ENCODE data around the gene METTL14.

The METTL14 gene

GRCh38 chr4:118734491-118735205, 49.5 kb downstream of the METTL14 start:
- DNase-seq, result no peak

GRCh38 chr4:118736900-118737299, 51.7 kb downstream of the METTL14 start:
- DNase-seq, result no peak

DNA sequence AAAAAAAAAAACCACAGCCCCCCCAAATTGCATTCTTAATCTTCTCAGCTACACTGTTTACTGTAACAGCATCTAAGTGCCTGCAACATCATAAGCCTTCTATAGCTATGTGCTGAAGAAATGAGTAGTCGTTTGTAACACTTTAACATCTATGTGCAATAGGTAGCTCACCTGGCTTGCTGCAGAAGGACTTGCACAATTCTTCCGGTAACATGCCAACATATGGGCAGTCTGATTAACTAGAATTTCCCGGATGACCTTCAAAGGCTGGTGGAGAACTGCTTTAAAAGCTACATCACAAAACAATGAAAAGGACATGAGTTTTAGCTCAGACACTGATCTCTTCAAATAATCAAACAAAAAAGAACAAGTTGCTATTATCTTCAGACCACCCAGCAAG, 52.9 kb downstream of the METTL14 start:
- DNase-seq, result no peak

DNA sequence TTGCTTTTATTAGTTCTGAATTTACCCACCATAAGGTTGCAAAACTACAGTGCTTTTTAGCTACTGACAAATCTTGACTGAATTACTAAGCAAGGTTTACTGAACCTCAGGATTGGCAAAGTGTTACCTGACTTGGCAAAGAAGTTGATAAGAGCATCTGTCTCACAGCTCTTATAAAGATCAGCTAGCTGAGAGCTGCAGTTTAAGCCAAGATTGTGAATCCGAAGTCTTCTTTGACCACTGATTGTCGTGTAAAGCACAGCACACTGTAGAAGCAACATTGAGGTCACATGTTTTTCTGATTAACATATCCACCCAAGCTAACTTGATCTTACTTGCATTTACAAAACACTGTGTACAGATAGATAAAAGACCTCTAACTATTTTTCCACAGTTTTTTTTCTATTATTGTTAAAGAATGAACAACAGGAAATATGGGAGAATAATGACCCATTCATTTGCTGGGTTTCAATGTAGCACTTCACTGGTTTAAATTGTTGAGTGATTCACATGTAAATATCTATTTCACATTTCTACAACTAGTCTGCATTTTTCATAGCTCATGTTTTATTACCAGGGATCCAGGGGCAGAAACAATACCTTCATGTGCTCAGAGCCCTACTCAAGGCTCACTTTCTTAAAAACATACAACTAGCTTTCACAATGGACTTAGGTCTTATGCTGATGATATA, 54.0 kb downstream of the METTL14 start:
- no peak for DNase-seq

DNA sequence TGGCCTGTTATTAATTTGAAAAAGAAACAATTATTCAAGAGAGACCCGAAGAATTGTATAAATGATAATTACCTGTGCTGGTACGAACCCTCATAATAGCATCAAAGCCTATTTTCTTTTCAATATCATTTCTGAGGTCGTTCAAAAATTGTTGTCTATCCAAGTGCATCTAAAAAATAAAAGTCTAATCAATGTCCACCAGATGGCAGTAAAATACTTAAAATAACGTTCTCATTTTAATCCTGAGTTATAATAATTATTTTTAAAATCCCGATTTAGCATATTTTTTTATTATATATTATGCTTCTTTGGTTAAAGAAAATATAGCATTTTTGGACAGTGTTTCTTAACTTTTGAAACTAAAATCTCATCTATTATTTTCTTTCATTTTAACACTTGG, 55.7 kb downstream of the METTL14 start:
- peak; percentile 67 for DNase-seq

- DNase-seq, result no peak
Observed at GRCh38 chr4:118741301-118741855, 56.2 kb downstream of the METTL14 start.

- no peak for DNase-seq
Observed at GRCh38 chr4:118742050-118742449, 56.9 kb downstream of the METTL14 start.

GRCh38 chr4:118743867-118744266, 58.7 kb downstream of the METTL14 start:
- no peak for DNase-seq

DNA sequence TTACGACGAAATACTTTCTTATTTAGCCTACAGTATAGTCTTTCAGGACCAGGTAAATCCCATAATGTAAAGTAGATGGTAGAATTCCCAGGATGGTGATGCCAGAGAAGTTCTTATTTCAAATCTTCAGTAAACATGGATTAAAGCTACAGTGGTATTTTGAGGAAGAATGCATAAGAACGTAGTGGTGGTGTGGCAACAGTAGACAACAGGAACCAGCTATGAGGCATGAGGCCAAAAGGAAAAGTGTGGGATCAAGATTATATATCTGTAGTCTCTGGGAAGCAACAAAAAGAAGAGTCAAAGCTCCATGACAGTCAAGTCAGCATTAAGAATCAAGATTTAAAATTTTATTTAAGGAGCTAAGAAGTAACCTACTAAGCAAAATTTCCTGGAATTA, 60.2 kb downstream of the METTL14 start:
- no peak for DNase-seq

- no peak for DNase-seq
Observed at GRCh38 chr4:118746251-118746919, 61.2 kb downstream of the METTL14 start.

DNA sequence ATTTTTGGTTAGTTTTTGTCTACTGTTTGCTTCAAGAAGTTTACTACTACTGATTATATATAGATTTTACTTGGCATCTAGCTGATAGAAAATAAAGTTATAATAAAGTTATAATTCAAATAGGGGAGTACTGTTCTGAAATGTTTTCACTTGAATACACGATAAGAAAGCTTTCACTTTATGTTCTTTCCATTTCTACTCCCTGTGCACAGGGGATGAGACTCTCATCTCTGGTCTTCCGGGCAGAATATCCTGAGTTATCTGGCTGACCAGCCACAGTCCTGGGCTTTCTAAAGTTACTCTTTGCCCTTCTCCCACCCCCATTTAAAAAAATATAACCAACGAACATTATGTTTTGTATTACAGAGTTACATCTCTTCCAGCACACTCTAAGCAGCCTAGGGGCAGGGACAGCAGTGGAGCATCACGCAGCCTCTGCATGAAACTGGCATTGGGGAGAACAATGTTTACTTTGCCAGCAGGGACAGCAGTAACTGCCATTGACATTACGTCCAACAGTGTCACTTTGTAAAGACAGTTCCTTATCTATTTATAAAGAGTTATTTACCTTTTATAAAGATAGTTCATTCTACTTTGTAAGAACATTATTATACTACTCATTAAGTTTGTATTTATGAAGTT, 64.3 kb downstream of the METTL14 start:
- no peak for DNase-seq

DNA sequence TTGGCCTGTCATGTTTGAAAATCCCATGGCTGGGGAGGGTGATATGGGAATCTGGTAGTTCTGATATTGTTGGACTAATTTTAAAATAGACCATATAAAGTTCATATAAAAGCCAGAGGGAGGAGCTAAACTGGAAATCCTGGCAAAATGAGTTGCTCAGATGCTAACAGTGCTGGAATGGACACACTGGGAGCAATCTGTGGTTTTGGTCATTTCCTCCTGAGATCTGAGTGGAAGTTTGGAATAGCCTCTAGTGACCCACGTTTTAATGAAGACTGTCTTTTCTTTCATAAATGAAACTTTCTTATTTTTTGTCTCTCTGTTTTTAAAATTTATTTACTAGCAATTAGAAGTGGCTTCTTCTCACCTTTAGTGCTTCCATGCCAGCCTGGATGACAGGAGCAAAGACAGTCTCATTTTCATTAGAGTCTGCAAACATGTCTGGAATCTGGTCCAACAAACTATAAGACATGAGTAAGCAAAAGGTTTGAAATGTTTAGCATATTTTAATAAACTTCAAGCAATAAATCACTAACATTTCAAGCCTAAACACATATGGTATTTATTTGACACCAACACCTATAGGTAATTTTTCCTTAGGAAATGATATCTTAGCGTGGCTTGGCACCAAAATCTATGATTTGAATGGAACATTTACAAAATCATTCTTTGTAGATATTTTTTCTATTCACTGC, 66.6 kb downstream of the METTL14 start:
- DNase-seq, result no peak

DNA sequence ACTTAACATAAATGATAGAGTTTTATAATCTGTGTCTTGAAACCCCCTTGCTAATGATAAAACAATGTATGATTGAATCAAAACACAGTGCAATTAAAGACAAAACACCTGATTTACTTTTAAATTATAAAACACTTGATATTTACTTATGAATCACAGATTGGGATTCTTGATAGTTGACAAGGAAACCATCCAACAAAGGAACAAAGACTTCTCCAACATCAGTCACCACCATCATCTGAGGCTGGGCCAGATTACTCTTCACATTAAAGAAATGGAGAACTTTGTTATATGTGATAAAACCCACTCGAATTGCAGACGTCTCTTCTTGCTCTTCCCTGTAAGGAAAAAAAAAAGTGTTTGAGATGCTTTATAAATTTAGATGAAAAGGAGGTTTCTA, 67.4 kb downstream of the METTL14 start:
- DNase-seq, result no peak

DNA sequence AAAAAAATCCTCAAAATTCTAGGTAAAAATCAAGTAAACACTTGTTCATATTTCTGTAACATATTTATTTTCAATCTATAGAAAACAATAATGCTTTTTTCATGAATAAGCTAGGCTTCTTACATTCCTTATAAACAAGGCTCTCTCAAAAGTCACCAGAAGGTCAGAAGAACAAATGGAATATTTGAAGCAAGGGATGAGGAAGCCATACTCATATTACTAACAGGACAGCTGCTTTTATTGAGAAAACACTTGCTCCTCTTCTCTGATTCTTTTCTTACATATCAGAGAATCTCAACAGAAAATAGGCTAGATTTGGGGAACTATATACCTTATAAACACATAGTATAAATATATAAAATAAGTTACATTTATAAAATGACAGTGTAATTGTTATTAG, 67.9 kb downstream of the METTL14 start:
- DNase-seq, result no peak

- no peak for DNase-seq
Observed at GRCh38 chr4:118753685-118754084, 68.5 kb downstream of the METTL14 start.

DNA sequence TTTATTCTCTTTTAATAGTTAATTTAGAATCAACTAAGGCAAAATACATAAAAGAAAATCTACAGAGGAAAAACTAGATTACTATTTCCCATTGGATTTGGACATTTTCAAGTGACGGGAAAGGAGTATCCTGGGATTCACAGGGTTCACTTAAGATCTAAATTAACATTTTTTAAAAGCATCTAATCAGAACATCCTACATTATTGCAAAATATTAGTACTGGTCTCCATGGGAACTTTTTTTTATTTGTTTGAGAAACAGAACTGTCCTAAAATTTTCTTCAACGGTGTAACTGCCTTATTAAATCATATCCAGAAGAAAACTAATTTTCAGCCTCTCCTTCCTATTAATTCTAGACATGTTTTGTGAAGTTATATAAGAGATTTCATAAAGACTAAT, 69.7 kb downstream of the METTL14 start:
- DNase-seq, result no peak

DNA sequence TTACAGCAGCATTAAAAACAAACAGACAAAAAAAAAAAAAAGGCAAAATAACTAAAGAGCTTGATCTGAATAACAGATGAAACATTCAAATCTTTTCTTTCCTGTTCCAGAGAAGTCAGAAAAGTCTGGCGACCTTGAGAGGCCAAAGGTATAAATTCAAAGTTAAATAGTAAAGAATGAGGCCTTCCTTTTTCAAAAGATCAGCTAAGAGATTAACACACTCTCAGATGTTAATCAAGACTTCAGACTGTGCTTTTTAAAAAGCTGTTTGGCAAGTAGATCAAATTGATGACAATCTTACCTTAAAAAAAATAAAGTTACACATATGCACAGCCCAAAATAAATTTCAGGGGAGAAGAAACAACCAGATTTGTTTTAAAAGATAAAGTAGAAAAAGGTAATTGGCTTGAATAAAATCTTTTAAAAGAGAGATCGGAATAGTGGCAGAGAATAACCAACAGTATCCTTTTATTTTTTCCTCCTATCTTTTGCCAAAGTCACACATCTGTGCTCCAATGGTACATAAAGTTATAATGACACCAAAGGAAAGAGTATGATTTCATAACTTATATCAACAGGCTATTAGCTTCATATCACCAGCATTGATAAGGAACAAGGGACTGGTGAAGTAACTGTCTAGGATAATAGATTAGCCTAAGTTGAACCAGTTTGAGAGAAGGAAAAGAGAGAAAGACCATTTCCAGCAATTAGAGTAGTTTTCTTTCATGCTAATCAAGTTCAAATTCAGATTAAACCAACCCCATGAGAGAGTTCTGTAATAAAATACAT, 70.4 kb downstream of the METTL14 start:
- DNase-seq, result no peak

DNA sequence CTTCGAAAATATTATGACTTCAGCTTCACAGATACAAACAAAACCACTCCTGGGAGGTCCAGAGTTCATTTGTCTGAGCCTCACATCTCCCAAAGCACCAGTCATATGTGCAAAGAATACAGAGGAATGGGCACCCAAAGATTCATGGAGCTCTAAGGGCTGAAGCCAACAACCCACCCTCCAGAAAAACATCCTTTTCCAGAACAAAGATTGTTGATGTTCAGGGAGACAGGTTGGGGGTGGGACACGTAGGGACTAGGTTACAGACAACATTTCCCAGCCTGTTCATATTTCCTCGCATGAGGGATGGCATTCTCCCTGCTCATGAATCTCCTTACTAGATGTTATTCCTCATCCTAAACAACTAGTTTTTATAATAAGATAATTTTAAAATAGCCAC, 71.2 kb downstream of the METTL14 start:
- no peak for DNase-seq

DNA sequence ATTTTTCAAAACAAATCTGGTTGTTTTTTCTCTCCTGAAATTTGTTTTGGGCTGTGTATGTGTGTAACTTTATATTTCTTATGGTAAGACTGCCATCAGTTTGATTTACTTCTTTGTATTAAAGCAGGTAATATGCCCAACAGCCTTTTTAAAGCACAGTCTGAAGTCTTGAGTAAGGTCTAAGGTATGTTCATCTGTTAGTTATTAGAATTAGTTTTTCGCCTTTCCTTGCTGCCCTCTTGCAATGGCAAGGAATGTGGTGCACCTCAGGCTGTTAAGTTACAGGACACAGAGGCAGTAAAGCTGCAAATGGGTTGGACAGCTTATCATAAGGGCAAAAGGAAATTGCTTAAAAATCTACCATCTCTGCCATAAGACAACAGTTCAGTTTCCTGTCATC, 71.8 kb downstream of the METTL14 start:
- no peak for DNase-seq

DNA sequence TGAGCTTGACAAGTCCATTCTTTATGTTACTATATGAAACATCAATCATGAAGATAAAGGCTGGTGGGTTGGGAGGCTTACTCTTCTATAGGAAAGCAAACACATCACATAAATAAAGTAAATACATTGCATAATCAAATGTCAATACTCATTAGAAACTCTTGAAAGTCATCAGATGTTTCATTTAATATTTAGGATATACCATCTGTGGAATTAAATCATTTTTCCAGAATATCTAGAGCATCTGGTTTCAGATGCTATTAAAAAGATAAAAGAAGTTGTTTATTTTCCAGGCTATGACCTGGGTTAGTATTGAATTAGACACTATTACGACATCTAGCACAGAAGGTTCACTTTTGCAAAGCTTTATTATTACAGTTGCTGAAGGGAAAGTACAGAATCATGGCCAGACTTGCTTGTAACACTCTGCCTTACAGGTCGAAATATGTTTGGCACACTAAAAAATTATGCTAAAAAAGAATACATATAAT, 72.6 kb downstream of the METTL14 start:
- no peak for DNase-seq

DNA sequence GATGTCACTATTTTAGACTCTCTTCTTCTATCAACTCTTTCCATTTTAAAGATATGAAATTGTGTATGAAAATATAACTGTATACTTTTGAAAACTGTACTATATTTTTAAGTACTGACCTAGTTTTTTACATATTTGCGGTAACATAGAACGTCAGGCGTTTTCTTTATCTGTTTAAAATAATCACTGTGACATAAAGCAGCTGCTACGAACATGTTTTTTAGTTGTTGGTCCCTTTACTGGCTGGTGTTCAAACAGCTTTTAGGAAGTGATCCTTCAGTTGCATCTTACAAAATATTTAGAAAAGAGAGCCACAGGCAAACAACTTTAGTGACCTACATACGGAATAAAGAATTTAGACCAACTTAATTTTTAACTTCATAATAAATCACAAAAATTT, 73.1 kb downstream of the METTL14 start:
- no peak for DNase-seq

- no peak for DNase-seq
Observed at GRCh38 chr4:118759481-118759880, 74.3 kb downstream of the METTL14 start.

Measured in hematopoietic multipotent progenitor cell treated with erythropoietin and hydrocortisone succinate and interleukin-3 and kit ligand, for 4 days (in vitro differentiated cells).